C4-2B (cell line): ENCODE measurements around the gene MAJIN.

Experiments
- H3K27ac ChIP-seq: fragments of 450-650 bp; 2 replicates; pipeline ENCODE4 v1.5.1; 2017
- CTCF ChIP-seq: fragments of 450-650 bp; conservative IDR thresholded peaks from 2 replicates; pipeline ENCODE4 v1.5.1; 2017; ENCODE audit warnings: mild to moderate bottlenecking
- ZFX ChIP-seq: fragments of 450-650 bp; IDR thresholded peaks from 2 replicates; pipeline ENCODE4 v1.6.1; 2017

The MAJIN gene

GRCh38 chr11:64894070-64894811, 77.7 kb downstream of the MAJIN start:
- H3K27ac ChIP-seq = no peak overlapping the region
- peak; percentile 95 for TF ChIP-seq CTCF
- no peak for TF ChIP-seq ZFX

- H3K27ac ChIP-seq = no peak overlapping the region
- TF ChIP-seq CTCF = no peak
- TF ChIP-seq ZFX = no peak
These were observed 78.5 kb downstream of the MAJIN start for GRCh38 chr11:64893194-64894069.

- no peak for TF ChIP-seq CTCF
- TF ChIP-seq ZFX = no peak
- no peak overlapping the region for H3K27ac ChIP-seq
These were observed 79.1 kb downstream of the MAJIN start for GRCh38 chr11:64892838-64893193.

GRCh38 chr11:64892411-64892831, 79.5 kb downstream of the MAJIN start:
- TF ChIP-seq CTCF (no peak), ZFX (no peak)
- no peak overlapping the region for H3K27ac ChIP-seq

GRCh38 chr11:64891880-64892279, 80.0 kb downstream of the MAJIN start:
- TF ChIP-seq ZFX (no peak), CTCF (no peak)
- H3K27ac ChIP-seq = no peak overlapping the region

- H3K27ac ChIP-seq = no peak overlapping the region
- TF ChIP-seq ZFX (no peak), CTCF (no peak)
These were observed 80.6 kb downstream of the MAJIN start for GRCh38 chr11:64891215-64891848.

GRCh38 chr11:64890522-64890939, 81.4 kb downstream of the MAJIN start:
- H3K27ac ChIP-seq = no peak overlapping the region
- no peak for TF ChIP-seq CTCF
- no peak for TF ChIP-seq ZFX
